CD4-positive, alpha-beta T cell treated with Interleukin-2 at 100 ng/mL for 4 hours (primary cell): ENCODE data around the gene MPPED1.

Experiments
- DNase-seq: peaks from one replicate; pipeline ENCODE4 v3.0.0-alpha.2; 2020; ENCODE audit warnings: low spot score

Gene MPPED1

DNA sequence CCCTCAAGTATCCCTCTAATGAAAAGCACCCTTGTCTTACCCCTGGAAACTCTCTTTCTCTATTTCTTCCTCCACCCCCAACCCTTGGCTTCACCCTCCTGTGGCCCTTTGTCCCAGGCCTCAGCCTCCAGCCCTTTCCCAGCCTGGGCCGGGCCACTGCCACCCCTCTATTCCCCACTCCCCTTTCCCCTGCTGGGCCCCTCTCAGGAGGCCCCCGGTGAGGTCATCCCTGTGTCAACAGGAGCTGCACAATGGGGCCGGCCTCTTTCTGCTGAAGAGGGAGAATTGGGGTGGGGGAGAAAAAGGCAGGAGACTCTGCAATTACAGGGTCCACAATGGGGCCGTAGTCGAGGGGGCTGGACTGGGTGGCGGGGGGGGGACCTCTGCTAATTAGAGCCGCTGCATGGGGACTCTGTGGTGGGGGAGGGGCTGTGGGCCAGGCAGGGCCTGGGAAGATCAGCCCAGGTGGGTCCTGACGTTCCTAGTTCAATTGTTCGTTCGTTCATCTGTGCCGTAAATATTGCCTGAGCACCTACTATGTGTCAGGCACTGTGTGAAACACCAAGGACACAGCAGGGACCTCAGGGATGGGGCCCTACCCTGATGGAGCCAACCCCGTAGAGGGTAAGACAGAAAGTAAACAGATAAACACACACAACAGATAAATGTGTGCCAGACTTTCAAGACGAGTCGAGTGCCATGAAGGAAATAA is 18.5 kb upstream of the MPPED1 start:
- no peak for DNase-seq

DNA sequence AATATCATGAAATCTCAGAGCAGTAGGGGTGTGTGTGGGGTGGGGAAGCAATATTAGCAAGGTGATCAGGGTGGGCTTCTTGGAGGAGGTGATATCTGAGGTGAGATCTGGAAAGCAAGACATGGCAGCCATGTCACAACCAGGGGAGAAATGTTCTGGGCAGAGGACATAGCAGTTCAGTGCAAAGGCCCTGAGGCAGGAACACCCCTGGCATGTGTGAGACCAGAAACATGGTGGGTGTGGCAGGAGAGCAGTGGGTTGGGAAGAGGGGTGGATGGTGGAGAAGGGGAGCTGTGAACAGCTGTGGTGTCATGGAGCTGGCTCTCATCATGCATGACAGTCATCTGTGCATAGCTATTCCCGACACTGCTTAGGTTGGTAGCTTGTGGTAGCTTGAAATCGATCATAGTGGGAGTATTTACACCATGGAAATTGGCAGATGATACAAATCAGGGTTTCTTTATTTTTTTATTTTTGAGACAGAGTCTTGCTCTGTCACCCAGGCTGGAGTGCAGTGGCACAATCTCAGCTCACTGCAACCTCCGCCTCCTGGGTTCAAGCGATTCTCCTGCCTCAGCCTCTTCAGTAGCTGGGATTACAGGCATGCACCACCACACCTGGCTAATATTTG is 17.9 kb upstream of the MPPED1 start:
- DNase-seq: no peak

DNA sequence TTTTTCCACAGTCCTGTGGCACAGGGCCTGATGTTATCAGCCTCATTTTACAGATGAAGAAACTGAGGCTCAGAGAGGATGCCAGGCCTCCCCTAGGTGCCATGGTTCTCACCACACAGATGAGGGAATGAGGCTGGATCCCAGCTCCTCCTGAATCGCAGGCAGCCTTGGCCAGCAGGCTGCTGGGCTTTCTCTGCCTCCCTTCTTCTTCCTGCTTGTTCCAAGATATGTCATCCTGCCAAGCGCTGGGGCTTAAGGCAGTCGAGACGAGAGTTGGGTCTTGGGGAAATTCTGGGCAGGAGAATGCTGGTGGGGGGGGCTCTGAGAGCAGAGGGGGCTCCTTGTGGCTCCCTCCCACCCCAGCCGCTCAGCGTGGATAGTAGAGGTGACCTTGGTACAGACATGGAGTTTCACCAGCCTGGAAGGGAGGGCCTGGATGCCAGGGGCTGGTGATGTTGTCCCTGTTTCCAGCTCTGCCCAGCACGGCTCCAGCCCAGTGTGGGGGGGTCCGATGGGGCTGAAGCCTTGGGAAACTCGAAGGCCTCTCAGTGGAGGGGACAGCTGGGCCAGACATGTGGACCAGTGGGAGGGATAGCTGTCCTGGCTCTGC is 16.6 kb upstream of the MPPED1 start:
- DNase-seq: no peak

DNA sequence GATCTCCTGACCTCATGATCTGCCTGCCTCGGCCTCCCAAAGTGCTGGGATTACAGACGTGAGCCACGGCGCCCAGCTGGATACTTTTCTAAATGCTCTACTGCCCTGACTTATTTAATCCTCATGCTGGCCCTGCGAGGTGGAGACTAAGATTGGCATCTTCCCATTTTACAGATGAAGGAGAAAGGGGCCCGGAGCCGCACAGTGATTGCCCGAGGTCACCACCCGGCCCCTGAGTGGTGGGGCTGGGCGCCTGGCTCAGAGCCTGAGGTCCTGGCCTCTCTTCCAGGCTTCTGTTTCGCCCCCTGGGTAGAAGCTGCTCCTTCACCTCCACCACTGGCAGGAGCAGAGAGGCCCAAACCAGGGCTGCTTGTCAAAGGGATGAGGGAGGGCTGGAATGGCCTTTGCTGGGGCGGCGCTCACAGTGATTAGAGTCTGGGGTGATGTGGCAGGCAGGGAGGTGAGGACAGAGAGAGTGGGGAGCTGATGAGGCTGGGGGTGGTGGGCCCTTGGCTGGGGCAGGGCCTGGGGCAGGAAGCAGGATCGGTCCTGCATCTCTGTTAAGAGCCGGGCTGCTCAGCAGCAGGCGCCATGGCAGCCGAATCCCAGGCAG is 15.4 kb upstream of the MPPED1 start:
- no peak for DNase-seq

DNA sequence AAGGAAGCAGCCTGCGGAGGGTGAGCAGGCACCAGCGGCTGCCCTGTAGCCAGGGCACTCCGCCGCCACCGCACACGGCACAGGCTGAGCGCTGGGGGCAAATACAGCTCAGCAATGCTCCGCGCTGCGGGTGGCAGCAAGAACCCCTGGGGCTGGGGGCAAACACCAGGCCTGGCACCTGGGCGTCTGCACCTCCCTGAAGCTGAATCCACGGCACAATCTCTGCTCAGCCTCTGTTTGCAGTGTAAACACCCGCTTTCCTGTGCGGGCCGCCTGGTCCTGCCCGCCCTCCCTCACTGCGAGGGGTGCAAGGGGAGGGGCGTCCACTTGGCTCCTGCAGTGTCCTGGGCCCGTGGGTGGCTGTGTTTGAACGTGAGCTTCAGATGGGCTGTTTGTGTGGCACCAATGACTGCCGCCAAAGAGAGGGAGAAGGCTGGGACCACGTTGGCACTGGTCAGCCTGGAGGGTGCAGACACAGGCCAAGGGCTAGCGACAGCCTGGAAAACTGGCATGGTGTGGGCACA is 14.8 kb upstream of the MPPED1 start:
- no peak for DNase-seq

DNA sequence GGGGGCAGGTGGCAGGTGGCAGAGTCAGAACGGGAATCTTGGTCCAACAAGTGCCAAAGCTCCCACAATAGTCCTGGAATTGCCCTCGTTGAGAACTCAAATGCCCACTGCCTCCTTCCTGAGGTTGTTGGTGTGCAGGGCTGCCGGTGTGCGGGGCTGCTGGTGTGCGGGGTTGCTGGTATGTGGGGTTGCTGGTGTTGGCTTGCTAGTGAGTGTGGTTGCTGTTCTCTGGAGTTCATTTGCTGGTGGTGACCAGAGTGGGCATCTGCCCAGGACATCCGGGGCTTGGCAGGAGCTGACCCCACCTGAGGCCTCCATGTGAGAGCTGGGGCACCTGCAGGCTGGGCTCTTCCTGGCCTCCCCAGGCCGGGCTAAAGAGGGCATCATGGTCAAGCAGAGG is 14.0 kb upstream of the MPPED1 start:
- DNase-seq: no peak

DNA sequence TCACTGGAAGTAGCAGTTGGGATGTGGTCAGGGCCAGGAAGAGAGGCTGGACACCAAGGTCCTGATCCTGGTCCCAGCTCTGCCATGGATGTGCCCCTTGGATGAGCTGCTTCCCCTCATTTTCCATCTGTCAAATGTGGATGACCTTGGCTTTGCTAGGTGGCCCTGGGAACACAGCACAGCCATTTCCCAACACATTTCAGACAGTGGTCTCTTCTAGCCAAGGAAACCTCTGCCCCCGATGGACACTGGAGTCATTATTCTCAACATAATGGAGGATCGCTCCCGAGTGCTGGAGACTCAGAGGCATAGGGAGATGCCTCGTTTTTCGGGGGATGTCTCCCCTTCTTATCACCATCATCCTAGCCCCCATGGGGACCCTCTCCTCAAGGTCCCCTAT is 13.6 kb upstream of the MPPED1 start:
- DNase-seq: no peak

DNA sequence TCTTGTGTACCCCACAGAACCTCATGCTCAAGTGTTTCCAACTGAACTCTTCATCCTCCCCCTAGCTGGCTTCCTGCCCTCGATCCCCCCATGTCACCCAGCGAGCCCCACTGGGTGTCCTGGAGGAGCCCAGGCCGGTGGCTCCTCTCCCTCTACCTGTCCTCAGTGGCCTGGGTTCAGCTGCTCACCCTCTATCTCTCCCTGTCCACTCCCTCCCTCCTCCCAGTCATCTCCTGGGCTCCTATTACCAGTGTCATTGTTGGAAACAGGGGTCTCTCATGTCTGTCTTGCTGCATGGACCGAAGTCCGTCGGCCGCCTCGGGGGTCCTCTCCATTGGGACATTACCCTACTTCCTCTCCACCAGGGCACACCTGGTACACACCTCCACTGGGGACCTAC is 12.9 kb upstream of the MPPED1 start:
- no peak for DNase-seq

DNA sequence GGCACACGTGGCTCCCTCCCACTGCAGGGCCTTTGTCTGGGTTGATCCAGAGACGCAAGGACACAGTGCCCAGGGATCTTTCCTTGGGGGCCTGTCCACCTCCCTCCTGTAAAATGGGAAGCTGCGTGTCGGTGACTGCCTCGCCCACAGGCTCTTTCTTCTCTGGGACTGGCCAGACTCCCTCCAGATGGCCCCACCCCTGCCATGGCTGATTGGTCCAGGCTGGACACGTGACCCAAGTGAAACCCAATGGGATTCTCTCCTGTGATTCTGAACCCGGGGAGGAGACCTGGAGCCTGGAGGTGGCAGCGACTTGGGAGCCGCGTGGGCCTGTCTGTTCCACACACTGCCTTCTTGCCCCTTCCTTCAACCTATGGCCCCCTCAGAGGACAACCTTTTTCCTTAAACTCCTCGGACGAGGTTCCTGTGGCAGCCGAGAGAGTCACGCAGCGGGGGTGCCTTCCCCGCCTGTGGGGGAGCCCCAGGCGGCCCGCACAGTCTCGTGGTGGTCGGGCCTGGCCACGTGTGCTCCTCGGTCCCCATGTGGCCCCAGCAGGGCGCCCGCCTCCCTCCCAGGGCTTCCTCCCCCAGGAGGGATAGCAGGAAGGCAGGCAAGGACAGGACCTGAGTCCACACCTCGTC is 12.4 kb upstream of the MPPED1 start:
- DNase-seq: no peak

DNA sequence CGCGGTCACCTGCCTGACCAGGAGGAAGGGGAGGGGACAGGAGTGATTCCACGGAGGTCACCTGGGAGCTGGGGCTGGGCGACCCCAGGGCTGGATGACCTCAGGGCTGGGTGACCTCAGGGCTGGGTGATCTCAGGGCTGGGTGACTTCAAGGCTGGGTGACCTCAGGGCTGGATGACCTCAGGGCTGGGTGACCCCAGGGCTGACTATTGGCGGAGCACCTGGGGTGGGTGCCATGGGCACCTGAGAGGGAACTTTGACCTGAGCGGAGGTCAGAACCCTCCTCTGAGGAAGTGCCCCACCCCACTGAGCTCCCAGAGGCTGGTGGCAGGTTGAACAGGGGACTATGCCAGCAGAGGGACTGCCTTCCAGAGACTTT is 11.8 kb upstream of the MPPED1 start:
- no peak for DNase-seq

DNA sequence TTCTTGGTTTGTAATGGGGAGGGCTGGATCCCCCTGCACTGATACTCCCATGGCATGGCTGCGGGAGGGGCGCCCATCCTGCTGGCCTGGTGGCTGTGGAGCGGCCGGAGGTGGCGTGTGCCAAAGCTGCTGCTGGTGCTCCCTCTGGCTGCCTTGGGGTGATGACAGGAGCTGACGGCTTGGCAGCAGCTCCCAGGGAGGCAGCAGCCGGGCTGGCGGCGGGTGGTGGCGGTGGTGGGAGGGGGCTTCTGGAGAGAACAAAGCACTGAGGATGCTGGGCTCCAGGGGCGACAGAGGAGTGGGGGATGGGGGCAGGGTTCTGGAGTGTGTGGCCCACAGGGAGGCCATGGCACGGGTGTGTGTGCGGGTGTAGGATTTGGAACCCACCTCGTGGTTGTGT is 11.4 kb upstream of the MPPED1 start:
- no peak for DNase-seq

DNA sequence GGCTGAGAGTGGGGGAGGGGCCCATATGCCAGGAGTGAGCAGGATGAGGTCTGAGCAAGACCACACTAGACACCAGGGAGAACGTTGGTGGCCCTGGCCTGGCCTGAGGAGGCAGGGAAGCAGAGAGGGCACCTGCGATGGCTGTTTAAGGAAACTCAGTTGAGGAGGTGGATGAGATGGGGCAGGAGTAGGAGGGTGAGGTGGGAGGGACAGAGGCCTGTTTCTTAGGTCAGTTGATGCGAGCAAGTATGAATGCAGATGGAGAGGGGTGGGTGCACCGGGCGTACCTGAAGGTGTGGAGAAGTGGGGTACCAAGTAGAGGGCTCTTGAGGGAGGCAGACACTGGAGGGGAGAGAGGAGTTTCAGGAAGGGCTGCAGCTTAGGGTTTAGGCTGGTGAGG is 10.6 kb upstream of the MPPED1 start:
- no peak for DNase-seq

DNA sequence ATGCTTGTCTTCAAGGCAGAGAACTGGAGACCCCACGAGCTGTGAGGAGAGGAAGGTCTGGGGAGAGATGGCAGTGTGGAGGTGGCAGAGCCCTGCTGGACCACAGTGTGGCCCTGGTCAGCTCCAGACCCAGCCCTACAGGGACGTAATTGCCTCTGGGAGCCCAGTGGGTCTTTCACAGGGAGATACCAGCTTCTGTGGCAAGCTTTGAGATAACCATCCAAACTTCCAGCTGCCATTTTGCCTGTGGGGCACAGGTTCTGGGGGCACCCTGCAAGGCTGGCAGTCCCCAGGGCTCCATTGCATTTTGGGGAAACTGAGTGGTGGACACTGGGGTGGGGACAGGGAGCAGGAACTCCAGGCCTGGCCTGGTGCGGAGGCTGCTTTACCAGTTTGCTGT is 10.2 kb upstream of the MPPED1 start:
- DNase-seq: no peak

DNA sequence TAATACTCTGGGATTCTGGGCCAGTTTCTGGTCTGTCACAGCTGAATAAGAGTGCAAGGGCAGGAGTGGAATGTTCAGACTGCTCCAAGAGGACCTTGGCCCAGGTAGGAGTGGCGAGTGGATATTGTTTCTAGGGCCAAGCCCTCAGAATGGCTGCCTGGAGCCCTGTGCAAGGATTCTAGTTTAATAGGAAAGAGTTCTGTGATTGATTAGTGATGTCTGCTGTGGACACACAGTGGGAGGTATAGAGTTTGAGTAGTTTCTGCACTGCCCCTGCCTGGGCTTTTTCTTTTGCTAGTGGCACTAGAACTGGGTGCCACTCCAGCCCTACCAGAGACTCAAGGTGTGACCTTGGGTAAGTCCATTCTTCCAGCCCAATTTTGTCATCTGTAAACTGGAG is 9.7 kb upstream of the MPPED1 start:
- DNase-seq: no peak

DNA sequence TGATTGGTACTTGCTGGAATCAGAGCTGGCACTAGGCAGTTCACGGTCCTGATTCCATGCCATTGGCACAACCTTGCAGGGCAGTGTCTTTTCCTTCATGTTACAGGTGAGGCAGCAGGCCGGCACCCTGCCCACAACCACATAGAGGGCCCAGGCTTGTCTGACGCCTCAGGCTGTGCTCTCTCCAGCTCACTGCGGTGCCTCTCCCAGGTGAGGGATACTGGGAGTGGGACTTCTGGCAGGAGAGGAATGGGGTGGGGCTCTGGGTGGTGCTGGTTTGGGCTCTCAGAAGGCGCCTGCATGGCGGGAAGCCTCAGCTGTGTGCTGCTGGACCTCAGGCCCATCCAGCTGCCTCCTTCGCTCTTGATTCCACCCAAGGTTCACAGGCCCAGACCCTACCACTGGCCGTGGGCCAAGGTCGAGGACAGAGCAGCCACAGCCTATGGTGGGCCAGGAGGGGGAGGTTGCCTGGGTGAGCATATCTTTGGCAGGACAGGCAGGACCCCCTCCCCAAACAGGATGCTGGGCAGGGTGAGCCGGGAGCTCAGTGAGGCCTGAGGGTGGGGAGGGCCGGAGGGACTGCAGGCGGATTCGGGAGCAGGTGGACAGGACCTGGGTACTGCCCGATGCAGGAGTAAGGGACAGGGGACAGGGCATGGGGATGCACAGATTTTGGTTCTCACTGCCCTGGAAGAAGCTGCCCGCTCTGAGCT is 7.0 kb upstream of the MPPED1 start:
- no peak for DNase-seq

DNA sequence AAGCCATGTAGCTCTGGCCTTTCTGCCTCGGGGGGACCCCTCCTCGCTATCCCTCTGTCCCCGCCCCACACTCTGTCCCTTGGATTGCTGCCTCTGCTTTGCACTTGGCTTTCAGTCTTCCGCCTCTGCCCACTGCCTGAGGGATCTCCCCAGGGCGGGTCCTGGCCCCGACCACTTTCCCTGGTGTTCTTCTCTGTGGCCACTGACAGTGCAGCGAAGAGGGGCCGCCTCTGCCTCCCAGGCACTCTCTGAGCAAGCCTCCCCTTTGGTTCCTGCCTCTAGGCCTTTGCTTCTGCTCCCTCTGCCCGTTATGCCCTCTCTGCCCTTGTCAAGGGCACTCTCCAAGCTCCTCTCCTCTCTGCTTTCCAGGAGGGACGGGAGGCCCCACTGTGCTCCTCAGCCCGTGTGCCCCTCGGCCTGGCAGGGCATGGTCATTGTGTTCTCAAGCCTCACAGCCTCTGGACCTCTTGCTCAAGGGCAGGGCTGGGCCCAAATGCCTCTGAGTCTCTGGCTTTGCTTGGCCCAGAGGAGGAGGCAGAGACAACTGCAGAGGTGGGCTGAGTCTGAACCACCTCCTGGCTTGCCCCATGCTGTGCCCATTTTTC is 5.5 kb upstream of the MPPED1 start:
- DNase-seq: no peak

DNA sequence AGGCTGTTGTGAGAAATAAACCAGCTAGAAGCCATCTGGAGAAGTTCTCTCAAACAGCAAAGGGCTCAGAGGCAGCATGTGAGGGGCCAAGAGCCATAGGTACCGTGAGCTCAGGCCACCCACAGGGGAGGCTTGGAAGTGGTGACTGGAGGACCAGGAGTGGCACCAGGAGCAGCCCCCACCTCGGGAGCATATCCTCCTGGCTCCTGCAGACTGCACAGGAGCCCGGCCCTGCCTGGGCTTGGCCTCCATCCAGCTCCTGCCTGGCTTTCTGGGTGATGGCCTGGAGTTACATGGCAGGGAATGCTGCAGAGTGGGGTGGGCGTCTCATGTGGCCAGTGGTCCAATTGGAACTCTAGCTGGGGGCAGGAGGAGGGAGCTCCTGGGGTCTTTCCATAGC is 4.2 kb upstream of the MPPED1 start:
- DNase-seq: no peak

DNA sequence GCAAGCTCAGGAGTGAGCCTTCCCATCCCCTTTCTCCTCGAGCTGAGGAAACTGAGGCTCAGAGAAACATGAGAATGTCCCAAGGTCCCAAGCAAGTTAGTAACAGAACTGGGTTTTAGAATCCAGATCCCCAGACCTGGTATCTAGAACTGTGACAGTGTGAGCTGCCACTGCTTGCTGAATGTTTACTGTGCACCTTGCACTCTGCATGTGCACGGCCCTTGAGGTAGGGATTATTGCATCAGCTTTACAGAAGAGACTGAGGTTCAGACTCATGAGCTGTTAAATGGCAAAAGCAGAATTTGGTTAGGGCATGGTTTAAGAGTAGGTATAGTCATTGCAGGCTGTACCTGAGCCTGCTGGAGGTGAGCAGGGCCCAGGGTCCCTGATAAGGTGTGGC is 3.8 kb upstream of the MPPED1 start:
- no peak for DNase-seq

DNA sequence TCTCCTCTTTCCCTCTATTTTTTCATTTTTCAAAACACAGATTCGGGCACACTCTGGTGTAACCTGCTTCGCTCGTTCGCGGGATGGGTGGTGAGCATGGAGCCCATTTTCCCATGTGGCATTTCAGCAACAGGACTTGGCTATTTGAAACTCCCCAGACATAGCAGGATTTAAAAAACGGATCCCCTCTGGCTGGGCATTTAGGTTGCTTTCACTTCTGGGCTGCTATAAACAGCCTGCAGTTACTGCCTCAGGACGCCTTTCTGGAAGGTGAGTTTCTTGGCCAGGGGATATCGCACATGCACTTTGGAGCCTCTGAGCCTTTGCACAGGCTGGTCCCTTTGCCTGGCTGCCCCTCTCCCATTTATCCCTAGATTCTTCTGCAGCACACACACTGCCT is 2.8 kb upstream of the MPPED1 start:
- DNase-seq: no peak

DNA sequence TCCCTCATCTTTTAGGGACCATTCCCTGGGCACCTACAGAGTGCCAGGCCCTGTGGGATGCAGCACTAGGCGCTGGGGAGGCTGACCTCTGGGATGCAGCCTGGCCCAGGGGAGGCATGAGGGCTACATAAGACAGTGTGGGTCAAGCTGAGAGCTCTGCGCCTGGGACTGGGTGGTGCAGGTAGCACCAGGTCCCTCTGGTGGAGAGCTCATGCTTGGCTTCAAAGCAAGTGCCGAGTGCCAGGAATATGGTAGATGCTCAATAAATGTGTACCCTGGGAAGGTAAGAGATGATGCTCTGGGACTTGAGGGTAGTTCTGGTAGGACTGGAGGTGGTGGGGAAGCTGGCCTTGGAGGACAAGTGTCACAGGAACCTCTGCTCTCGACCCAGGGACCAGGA is 2.0 kb upstream of the MPPED1 start:
- no peak for DNase-seq

DNA sequence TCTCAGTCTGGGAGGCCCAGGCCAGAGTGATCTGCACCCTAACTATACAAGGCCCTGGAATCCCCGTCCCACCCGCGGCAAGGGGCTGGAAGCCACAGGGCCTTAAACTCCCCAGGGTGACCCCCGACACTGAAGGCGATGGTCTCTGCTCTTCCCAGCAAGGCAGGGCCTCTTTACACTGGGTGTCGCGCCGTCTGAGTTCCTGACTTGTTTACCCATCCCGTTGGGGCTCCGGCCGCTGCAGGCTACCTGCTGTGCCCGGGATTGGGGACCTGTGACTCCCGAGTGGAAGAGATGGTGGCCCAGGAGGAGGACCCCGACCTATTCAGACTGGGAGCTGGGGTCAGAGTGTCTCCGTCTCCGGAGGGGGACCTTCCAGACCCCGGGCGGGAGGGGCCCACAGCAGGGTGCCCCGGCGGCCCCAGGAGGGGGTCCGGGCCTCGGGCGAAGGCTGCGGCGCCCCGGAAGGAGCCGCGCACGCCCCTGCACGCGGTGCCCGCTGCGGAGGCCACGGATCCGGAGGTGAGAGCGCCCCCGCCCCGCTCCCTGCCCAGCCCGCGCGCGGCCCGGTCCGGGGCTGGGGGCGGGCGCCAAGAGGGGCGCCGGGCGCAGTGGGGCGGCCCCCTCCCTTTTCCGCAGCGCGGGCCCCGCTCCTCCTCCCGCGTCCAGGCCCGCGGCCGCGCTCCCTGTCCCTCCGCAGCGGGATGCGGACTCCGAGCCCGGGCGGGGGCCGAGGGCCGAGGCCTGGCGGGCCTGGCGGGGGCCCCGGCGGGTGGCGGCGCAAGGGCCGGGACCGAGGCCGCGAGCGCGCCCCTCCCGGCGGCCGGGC is 560 bp upstream of the MPPED1 start:
- no peak for DNase-seq
